ENCODE measurements around the gene FHOD3. TPM values are rescaled to one million over a fixed set of nuclear protein-coding genes. Genes with fewer than 3 reads are reported as not detected.
A peak's percentile ranks its signal among the peaks of the same experiment; 100 is the strongest.

The FHOD3 gene
- total and polyA plus RNA-seq, 2 of the 8 experiments (the other 6 are each of a cell fraction or from before 2014, with no cell fraction given), result 9.7 to 10.5 TPM

DNA sequence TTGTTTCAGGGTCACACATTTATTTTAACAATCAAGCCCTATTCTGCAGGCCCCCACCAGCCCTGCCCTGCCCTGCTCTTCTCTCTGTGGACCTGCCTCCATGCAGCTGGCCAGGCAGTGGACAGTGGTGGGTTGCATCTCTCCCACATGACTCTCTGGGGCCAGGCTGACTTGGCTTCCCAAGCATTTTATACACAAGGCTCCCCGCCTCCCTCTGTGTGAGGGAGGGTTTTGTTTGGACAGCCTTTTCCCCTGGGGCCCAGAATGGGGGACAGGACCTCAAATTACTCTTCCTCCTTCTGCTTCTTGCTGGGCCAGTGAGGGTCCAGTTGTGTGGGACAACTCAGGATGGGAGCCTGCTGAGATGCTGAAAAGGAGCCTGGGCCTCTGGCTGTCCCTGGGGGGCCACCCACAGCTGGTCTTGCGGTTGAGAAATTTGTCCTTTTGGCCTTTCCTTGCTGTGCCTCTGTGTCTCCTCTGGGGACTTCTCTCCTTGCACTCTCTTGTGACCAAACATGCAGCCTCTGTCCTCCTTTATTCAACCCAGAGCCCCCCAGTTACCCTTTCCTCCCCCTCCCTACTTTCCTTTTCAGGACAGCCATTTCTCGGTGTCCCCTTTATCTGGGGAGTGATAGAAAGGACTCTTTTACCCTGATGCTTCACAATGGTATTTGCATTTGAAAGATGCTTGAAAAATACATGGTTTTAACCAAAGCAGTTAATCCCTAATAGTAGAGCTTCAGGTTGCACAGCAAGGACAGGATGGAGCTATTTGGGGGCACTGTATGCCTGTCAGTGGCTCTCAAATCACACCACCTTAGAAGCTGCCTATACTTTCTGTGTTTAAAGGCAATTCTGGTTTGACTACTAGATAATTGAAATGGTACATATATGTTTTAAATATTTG is 151.1 kb downstream of the FHOD3 start (continued):
- TF ChIP-seq RNF2 (IDR thresholded peaks at IDR 0.05; ENCODE audit: borderline replicate concordance, low read depth, low read length, missing control alignments, poor library complexity, severe bottlenecking), result no peak
- no peak for TF ChIP-seq BCL11A (IDR thresholded peaks at IDR 0.05; ENCODE audit: low read depth in 2 of 2, low read length in 2 of 2)
- no peak; the same call in 1 of the 2 replicates for TF ChIP-seq RBBP5 (IDR thresholded peaks at IDR 0.05; ENCODE audit: borderline replicate concordance, low read depth, low read length)
- TF ChIP-seq KDM1A (IDR thresholded peaks at IDR 0.05; ENCODE audit: borderline replicate concordance, low read length), result 0 out of 2 replicates have a peak, but pooled peaks have one; percentile 12
- no peak for TF ChIP-seq SP1 (IDR thresholded peaks at IDR 0.05; ENCODE audit: low read depth, low read length)
